Neural cell (in vitro differentiated cells): ENCODE data around the gene MEAF6. TPM values are rescaled to one million over a fixed set of nuclear protein-coding genes. Genes with fewer than 3 reads are reported as not detected.

ENCODE experiments used
- H2AFZ ChIP-seq: fragments of 200-600, 300-800 bp; sonication (generic), shearing (Covaris generic); 2 replicates; pipeline ENCODE4 v1.6.0; 2014; ENCODE audit warnings: low read depth, mild to moderate bottlenecking, antibody characterized with exemption, low read length, moderate library complexity
- H3F3A ChIP-seq: fragments of 200-600 bp; shearing (Covaris generic); 2 replicates; pipeline ENCODE4 v1.6.1; 2016; ENCODE audit warnings: mild to moderate bottlenecking, moderate library complexity, mixed read lengths, antibody characterized with exemption, low read length; ENCODE audit not compliant: insufficient read depth, poor library complexity, severe bottlenecking
- H3K27ac ChIP-seq: fragments of 200-600, 300-800 bp; sonication (generic), shearing (Covaris generic); 2 replicates; pipeline ENCODE4 v1.5.1; 2014; ENCODE audit warnings: mild to moderate bottlenecking, low read length, moderate library complexity
- H3K27me3 ChIP-seq: fragments of 300-800, 200-600 bp; sonication (generic), shearing (Covaris generic); 2 replicates; pipeline ENCODE4 v1.6.0; 2014; ENCODE audit warnings: mild to moderate bottlenecking, low read depth, low read length, moderate library complexity; ENCODE audit not compliant: insufficient read depth
- H3K36me3 ChIP-seq: fragments of 300-800, 200-600 bp; sonication (generic), shearing (Covaris generic); 2 replicates; pipeline ENCODE4 v1.5.1; 2014; ENCODE audit warnings: mild to moderate bottlenecking, antibody characterized with exemption, low read length, moderate library complexity; ENCODE audit not compliant: insufficient read depth
- H3K4me2 ChIP-seq: fragments of 300-800, 200-600 bp; sonication (generic), shearing (Covaris generic); 2 replicates; pipeline ENCODE4 v1.6.0; 2014; ENCODE audit warnings: mild to moderate bottlenecking, low read length
- H3K4me3 ChIP-seq: fragments of 300-800, 200-600 bp; sonication (generic), shearing (Covaris generic); 2 replicates; pipeline ENCODE4 v1.5.1; 2014; ENCODE audit warnings: mild to moderate bottlenecking, low read length, moderate library complexity
- H3K79me2 ChIP-seq: fragments of 200-600 bp; shearing (Covaris generic); replicated peaks from 2 replicates; pipeline ENCODE4 v1.6.0; 2014; ENCODE audit warnings: mild to moderate bottlenecking, low read length, moderate library complexity; ENCODE audit not compliant: insufficient read depth
- H3K9ac ChIP-seq: fragments of 300-800, 200-600 bp; sonication (generic), shearing (Covaris generic); 2 replicates; pipeline ENCODE4 v1.6.1; 2016; ENCODE audit warnings: mild to moderate bottlenecking, low read length, mixed read lengths
- H3K9me2 ChIP-seq: fragments of 200-600 bp; shearing (Covaris generic); 2 replicates; pipeline ENCODE4 v1.6.1; 2016; ENCODE audit warnings: mild to moderate bottlenecking, low read length, mixed read lengths; ENCODE audit not compliant: insufficient read depth
- H3K9me3 ChIP-seq: fragments of 200-600, 300-800 bp; sonication (generic), shearing (Covaris generic); 2 replicates; pipeline ENCODE4 v1.6.1; 2016; ENCODE audit warnings: mild to moderate bottlenecking, mixed run types, low read length, moderate library complexity, mixed read lengths
- H4K20me1 ChIP-seq: fragments of 200-600 bp; shearing (Covaris generic); 2 replicates; pipeline ENCODE4 v1.6.1; 2016; ENCODE audit warnings: mild to moderate bottlenecking, mixed run types; ENCODE audit not compliant: insufficient read depth
- CTCF ChIP-seq: fragments of 450-650 bp; IDR thresholded peaks from 2 replicates; pipeline ENCODE4 v1.5.1; 2014; ENCODE audit warnings: antibody characterized with exemption, mild to moderate bottlenecking, moderate library complexity; ENCODE audit not compliant: poor library complexity, severe bottlenecking
- EP300 ChIP-seq: fragments of 450-650 bp; conservative IDR thresholded peaks from 2 replicates; pipeline ENCODE4 v1.6.1; 2014; ENCODE audit warnings: antibody characterized with exemption, mild to moderate bottlenecking, moderate library complexity; ENCODE audit not compliant: poor library complexity, severe bottlenecking
- EZH2 ChIP-seq: fragments of 200-600, 300-800 bp; shearing (Covaris generic), sonication (generic); IDR thresholded peaks from 2 replicates; pipeline ENCODE4 v1.6.1; 2014; ENCODE audit warnings: antibody characterized with exemption, low read length, borderline replicate concordance, mild to moderate bottlenecking; ENCODE audit not compliant: insufficient read depth, poor library complexity, severe bottlenecking
- MXI1 ChIP-seq: fragments of 450-650 bp; conservative IDR thresholded peaks from 2 replicates; pipeline ENCODE4 v1.6.1; 2014; ENCODE audit warnings: antibody characterized with exemption, mild to moderate bottlenecking; ENCODE audit not compliant: poor library complexity, severe bottlenecking
- POLR2AphosphoS5 ChIP-seq: IDR thresholded peaks from 2 replicates; pipeline ENCODE4 v1.6.1; 2012
- RAD21 ChIP-seq: fragments of 450-650 bp; conservative IDR thresholded peaks from 2 replicates; pipeline ENCODE4 v1.6.1; 2014; ENCODE audit warnings: antibody characterized with exemption, mild to moderate bottlenecking, moderate library complexity
- REST ChIP-seq: IDR thresholded peaks from 2 replicates; pipeline ENCODE4 v1.6.1; 2012; ENCODE audit warnings: borderline replicate concordance
- SMC3 ChIP-seq: fragments of 450-650 bp; conservative IDR thresholded peaks from 2 replicates; pipeline ENCODE4 v1.6.1; 2014; ENCODE audit warnings: antibody characterized with exemption, mild to moderate bottlenecking, moderate library complexity; ENCODE audit not compliant: poor library complexity
- TAF1 ChIP-seq: IDR thresholded peaks from 2 replicates; pipeline ENCODE4 v1.6.1; 2012; ENCODE audit warnings: low read depth
- polyA plus RNA-seq: library from polyadenylated mRNA; depleted of rRNA; stranded (reverse); fragments of >200 nt; gene quantifications from 2 replicates; pipeline ENCODE4 v1.2.3, GENCODE V29; 2014

The MEAF6 gene
- polyA plus RNA-seq, 1 donor from 2014 or later = 351 TPM

GRCh38 chr1:37448185-37448584 is 66.4 kb downstream of the MEAF6 start:
- Histone ChIP-seq H3K4me2 (no peak overlapping the region), H3K9ac (no peak overlapping the region), H3K36me3 (no peaks in the 10 kb centered on the region), H3F3A (no peaks in the 10 kb centered on the region), H3K27ac (no peak overlapping the region), H3K79me2 (no peaks in the 10 kb centered on the region), H2AFZ (no peak overlapping the region), H3K4me3 (no peak overlapping the region), H3K27me3 (no peaks in the 10 kb centered on the region), H4K20me1 (no peaks in the 10 kb centered on the region), H3K9me3 (no peaks in the 10 kb centered on the region), H3K9me2 (no peaks in the 10 kb centered on the region)
- TF ChIP-seq MXI1 = no peak
- TF ChIP-seq EP300 = no peak
- no peak for TF ChIP-seq RAD21
- TF ChIP-seq CTCF = no peak
- no peak for TF ChIP-seq SMC3
- no peak for TF ChIP-seq EZH2
- TF ChIP-seq POLR2AphosphoS5 = no peak
- TF ChIP-seq TAF1 = no peak
- no peak for TF ChIP-seq REST

GRCh38 chr1:37446874-37447273 is 67.7 kb downstream of the MEAF6 start:
- Histone ChIP-seq H3K4me2 (no peak overlapping the region), H3K9ac (no peak overlapping the region), H4K20me1 (no peaks in the 10 kb centered on the region), H3K36me3 (no peaks in the 10 kb centered on the region), H3K9me2 (no peaks in the 10 kb centered on the region), H3K27me3 (no peaks in the 10 kb centered on the region), H3K4me3 (no peak overlapping the region), H3K79me2 (no peaks in the 10 kb centered on the region), H2AFZ (no peak overlapping the region), H3K9me3 (no peaks in the 10 kb centered on the region), H3F3A (no peaks in the 10 kb centered on the region), H3K27ac (no peak overlapping the region)
- no peak for TF ChIP-seq MXI1
- TF ChIP-seq REST = no peak
- no peak for TF ChIP-seq EP300
- TF ChIP-seq TAF1 = no peak
- no peak for TF ChIP-seq CTCF
- TF ChIP-seq POLR2AphosphoS5 = no peak
